ENCODE measurements around the gene RTTN. TPM values are rescaled to one million over a fixed set of nuclear protein-coding genes. Genes with fewer than 3 reads are reported as not detected.
A peak's percentile ranks its signal among the peaks of the same experiment; 100 is the strongest.

Gene RTTN
- total RNA-seq, 2 experiments from 2014 or later: 19.8 to 29.7 TPM

DNA sequence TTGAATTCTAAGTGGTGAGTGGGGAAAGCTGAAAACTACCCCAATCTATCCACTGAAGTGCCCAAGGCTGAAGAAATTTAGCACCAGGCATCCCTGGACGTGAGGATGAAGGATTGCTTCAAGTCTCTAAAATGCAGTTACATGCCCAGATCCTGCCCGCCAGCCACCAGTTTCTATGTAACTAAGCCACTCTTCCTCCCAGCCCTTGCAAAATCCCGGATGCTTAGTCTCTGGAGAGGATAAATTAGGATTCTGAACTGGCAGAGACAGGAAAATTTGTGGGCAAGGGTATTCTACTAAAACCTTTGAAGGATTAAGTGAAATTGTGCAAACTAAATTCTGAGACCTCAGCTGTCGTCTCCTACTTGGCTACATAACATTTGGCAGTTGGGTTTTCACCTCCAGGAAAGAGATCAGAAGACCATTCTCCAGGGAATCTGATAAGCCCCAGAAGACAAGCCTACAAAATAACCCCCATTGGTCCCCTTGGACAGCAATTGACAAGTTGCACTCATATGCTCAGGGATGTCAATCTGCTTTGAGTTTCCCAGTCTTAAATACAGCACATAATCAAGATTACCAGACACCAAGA is 163.9 kb downstream of the RTTN start:
- no peaks in the 10 kb centered on the region for H4K20me1 ChIP-seq (ENCODE audit: insufficient read depth, low read length)
- H3K9me3 ChIP-seq (ENCODE audit: low read length): no peaks in the 10 kb centered on the region
- H3K4me3 ChIP-seq (ENCODE audit: low read depth, low read length, poor library complexity, severe bottlenecking): no peak overlapping the region
- H3K36me3 ChIP-seq (ENCODE audit: insufficient read depth, low read length): no peaks in the 10 kb centered on the region; the same call in 1 of the 2 replicates
- POLR2A ChIA-PET: no interaction called here
- H3K27ac ChIP-seq (ENCODE audit: low read depth, low read length, poor library complexity, severe bottlenecking): no peak overlapping the region
- peaks cover 7% of the 10 kb centered on the region for H3K4me1 ChIP-seq (ENCODE audit: insufficient read depth, low read length, poor library complexity, severe bottlenecking)
- CTCF ChIA-PET (ENCODE audit: unreplicated experiment): no interaction called here
- DNase-seq (ENCODE audit: low spot score): no peak
- H3K9me2 ChIP-seq (ENCODE audit: insufficient read depth, low read length): no peaks in the 10 kb centered on the region
- H3K4me2 ChIP-seq (ENCODE audit: low read length): no peak overlapping the region
- H2AFZ ChIP-seq (ENCODE audit: low read length): no peak overlapping the region
- intact Hi-C loops (cut with micrococcal nuclease; ENCODE audit: unreplicated experiment): no loop called here
- TF ChIP-seq, protein P1, sequence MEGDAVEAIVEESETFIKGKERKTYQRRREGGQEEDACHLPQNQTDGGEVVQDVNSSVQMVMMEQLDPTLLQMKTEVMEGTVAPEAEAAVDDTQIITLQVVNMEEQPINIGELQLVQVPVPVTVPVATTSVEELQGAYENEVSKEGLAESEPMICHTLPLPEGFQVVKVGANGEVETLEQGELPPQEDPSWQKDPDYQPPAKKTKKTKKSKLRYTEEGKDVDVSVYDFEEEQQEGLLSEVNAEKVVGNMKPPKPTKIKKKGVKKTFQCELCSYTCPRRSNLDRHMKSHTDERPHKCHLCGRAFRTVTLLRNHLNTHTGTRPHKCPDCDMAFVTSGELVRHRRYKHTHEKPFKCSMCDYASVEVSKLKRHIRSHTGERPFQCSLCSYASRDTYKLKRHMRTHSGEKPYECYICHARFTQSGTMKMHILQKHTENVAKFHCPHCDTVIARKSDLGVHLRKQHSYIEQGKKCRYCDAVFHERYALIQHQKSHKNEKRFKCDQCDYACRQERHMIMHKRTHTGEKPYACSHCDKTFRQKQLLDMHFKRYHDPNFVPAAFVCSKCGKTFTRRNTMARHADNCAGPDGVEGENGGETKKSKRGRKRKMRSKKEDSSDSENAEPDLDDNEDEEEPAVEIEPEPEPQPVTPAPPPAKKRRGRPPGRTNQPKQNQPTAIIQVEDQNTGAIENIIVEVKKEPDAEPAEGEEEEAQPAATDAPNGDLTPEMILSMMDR (conservative IDR thresholded peaks at IDR 0.05; ENCODE audit: low read length): no peak
- no peak for TF ChIP-seq EZH2phosphoT487 (IDR thresholded peaks at IDR 0.05; ENCODE audit: borderline replicate concordance, low read depth, low read length)
- no TSS peak for BruUV-seq (replicated peaks)
- H3K79me2 ChIP-seq (ENCODE audit: insufficient read depth, low read depth, low read length): no peaks in the 10 kb centered on the region

DNA sequence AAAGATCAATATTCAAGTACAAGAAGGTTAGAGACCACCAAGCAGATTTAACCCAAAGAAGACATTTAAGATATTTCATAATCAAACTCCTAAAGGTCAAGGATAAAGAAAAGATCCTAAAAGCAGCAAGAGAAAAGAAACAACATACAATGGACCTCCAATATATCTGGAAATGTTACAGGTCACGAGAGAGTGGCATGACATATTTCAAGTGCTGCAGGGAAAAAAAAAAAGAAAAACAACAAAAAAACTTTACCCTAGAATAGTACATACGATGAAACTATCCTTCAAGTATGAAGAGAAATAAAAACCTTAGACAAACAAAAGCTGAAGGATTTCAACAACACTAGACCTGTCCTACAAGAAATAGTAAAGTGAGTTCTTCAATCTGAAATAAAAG is 166.3 kb downstream of the RTTN start:
- DNase-seq (ENCODE audit: low spot score): no peak
- no peaks in the 10 kb centered on the region for H4K20me1 ChIP-seq (ENCODE audit: insufficient read depth, low read length)
- BruUV-seq (replicated peaks): no TSS peak
- no peaks in the 10 kb centered on the region for H3K79me2 ChIP-seq (ENCODE audit: insufficient read depth, low read depth, low read length)
- H3K36me3 ChIP-seq (ENCODE audit: insufficient read depth, low read length): no peaks in the 10 kb centered on the region
- POLR2A ChIA-PET: no interaction called here
- TF ChIP-seq, protein P1 (conservative IDR thresholded peaks at IDR 0.05; ENCODE audit: low read length): no peak
- TF ChIP-seq EZH2phosphoT487 (IDR thresholded peaks at IDR 0.05; ENCODE audit: borderline replicate concordance, low read depth, low read length): no peak
- intact Hi-C loops (cut with micrococcal nuclease; ENCODE audit: unreplicated experiment): no loop called here
- H2AFZ ChIP-seq (ENCODE audit: low read length): no peak overlapping the region
- H3K4me2 ChIP-seq (ENCODE audit: low read length): no peak overlapping the region
- H3K27ac ChIP-seq (ENCODE audit: low read depth, low read length, poor library complexity, severe bottlenecking): no peak overlapping the region
- CTCF ChIA-PET (ENCODE audit: unreplicated experiment): no interaction called here
- H3K9me2 ChIP-seq (ENCODE audit: insufficient read depth, low read length): no peaks in the 10 kb centered on the region
- H3K4me1 ChIP-seq (ENCODE audit: insufficient read depth, low read length, poor library complexity, severe bottlenecking): peaks cover 10% of the 10 kb centered on the region
- no peak overlapping the region for H3K4me3 ChIP-seq (ENCODE audit: low read depth, low read length, poor library complexity, severe bottlenecking)
- H3K9me3 ChIP-seq (ENCODE audit: low read length): no peaks in the 10 kb centered on the region

DNA sequence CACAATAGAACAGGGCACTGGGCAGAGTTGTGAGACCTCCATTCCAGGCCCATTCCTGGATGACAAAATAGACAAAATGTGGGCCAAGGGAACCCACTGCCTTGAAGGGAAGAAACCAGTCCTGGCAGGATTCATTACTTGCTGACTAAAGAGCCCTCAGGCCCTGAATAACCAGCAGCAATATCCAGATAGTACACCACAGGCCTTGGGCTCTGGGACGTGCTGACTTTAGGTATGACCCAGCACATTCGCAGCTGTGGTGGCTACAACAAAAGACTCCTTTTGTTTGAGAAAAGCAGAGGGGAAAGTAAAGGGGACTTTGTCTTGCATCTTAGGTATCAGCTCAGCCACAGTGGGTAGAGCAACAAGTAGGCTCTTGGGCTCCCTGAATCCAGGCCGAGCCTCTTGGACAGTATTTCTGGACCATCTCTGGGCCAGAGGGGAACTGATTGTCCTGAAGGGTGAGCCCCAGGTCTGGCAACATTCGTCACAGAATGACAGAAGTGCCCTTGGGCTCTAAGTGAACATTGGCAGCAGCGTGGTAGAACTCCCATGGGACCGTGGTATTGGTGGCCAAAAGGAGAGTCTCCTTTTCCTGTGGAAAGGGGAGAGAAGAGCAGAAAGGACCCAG is 167.9 kb downstream of the RTTN start:
- H3K9me3 ChIP-seq (ENCODE audit: low read length): no peaks in the 10 kb centered on the region
- H3K27ac ChIP-seq (ENCODE audit: low read depth, low read length, poor library complexity, severe bottlenecking): no peak overlapping the region
- intact Hi-C loops (cut with micrococcal nuclease; ENCODE audit: unreplicated experiment): no loop called here
- H2AFZ ChIP-seq (ENCODE audit: low read length): no peak overlapping the region
- H3K9me2 ChIP-seq (ENCODE audit: insufficient read depth, low read length): no peaks in the 10 kb centered on the region
- no peak overlapping the region for H3K4me3 ChIP-seq (ENCODE audit: low read depth, low read length, poor library complexity, severe bottlenecking)
- no peaks in the 10 kb centered on the region for H3K79me2 ChIP-seq (ENCODE audit: insufficient read depth, low read depth, low read length)
- TF ChIP-seq, protein P1 (conservative IDR thresholded peaks at IDR 0.05; ENCODE audit: low read length): no peak
- TF ChIP-seq EZH2phosphoT487 (IDR thresholded peaks at IDR 0.05; ENCODE audit: borderline replicate concordance, low read depth, low read length): no peak
- no TSS peak for BruUV-seq (replicated peaks)
- POLR2A ChIA-PET: interaction anchor here (0.7 kb wide), 1 partner anchor 13 kb away, joined by 3 read pairs; no protein-coding TSS in a partner anchor
- no peaks in the 10 kb centered on the region for H3K36me3 ChIP-seq (ENCODE audit: insufficient read depth, low read length)
- CTCF ChIA-PET (ENCODE audit: unreplicated experiment): no interaction called here
- H3K4me1 ChIP-seq (ENCODE audit: insufficient read depth, low read length, poor library complexity, severe bottlenecking): peaks cover 10% of the 10 kb centered on the region
- no peaks in the 10 kb centered on the region for H4K20me1 ChIP-seq (ENCODE audit: insufficient read depth, low read length)
- DNase-seq (ENCODE audit: low spot score): no peak
- H3K4me2 ChIP-seq (ENCODE audit: low read length): 0 out of 2 replicates have a peak overlapping the region, but pooled peaks have one; percentile 34

All from OCI-LY7 (cell line).